Activated B cell treated with CpG ODN at 0.5 μM for 24 hours (primary cell): Measurements from ENCODE around the gene CORO7. TPM values are rescaled to one million over a fixed set of nuclear protein-coding genes. Genes with fewer than 3 reads are reported as not detected.
A peak's percentile ranks its signal among the peaks of the same experiment; 100 is the strongest.

ENCODE experiments used
- ATAC-seq: fragments of 200-7000 bp; cut with Tn5 transposase; one replicate; pipeline ENCODE4 v1.10.0; 2021; ENCODE audit warnings: low read depth, mild to moderate bottlenecking, moderate library complexity
- CTCF ChIA-PET: fragments of 350-600 bp; sonication (Branson Sonifier 250); formaldehyde crosslinking; loops from one replicate; lab custom pipeline; 2021; ENCODE audit warnings: antibody characterized with exemption; lab: Charles Lee
- POLR2A ChIA-PET: fragments of 350-600 bp; sonication (Branson Sonifier 250); formaldehyde crosslinking; loops from one replicate; lab custom pipeline; 2021; ENCODE audit warnings: antibody characterized with exemption; lab: Charles Lee
- DNase-seq: peaks from one replicate; pipeline ENCODE4 v3.0.0; 2022
- H3K27ac Mint-ChIP-seq: one replicate; pipeline ENCODE4 v1.8.0; 2020; ENCODE audit warnings: mixed read lengths
- H3K27me3 Mint-ChIP-seq: one replicate; pipeline ENCODE4 v1.8.0; 2021; ENCODE audit warnings: mixed read lengths
- H3K36me3 Mint-ChIP-seq: one replicate; pipeline ENCODE4 v1.8.0; 2021; ENCODE audit warnings: low read depth, mixed read lengths
- H3K4me1 Mint-ChIP-seq: one replicate; pipeline ENCODE4 v1.8.0; 2021; ENCODE audit warnings: mixed read lengths
- H3K4me3 Mint-ChIP-seq: one replicate; pipeline ENCODE4 v1.8.0; 2020; ENCODE audit warnings: mild to moderate bottlenecking, mixed read lengths
- H3K9me3 Mint-ChIP-seq: one replicate; pipeline ENCODE4 v1.8.0; 2020; ENCODE audit warnings: mixed read lengths
- intact Hi-C: fragments of 100-400 bp; cut with micrococcal nuclease; formaldehyde crosslinking; loops from one replicate; pipeline ENCODE4 v1.15.1; 2024
- total RNA-seq: library from RNA; stranded (reverse); gene quantifications from 2 replicates; pipeline ENCODE4 v1.2.3, GENCODE V29; 2022
- TF ChIP-seq, protein P1 (sequence below): fragments of 200-600 bp; IDR thresholded peaks from one replicate; pipeline ENCODE4 v1.8.0; 2022; ENCODE audit warnings: antibody characterized with exemption, mild to moderate bottlenecking

Gene CORO7
- total RNA-seq, 1 donor from 2014 or later = 86.6 TPM

DNA sequence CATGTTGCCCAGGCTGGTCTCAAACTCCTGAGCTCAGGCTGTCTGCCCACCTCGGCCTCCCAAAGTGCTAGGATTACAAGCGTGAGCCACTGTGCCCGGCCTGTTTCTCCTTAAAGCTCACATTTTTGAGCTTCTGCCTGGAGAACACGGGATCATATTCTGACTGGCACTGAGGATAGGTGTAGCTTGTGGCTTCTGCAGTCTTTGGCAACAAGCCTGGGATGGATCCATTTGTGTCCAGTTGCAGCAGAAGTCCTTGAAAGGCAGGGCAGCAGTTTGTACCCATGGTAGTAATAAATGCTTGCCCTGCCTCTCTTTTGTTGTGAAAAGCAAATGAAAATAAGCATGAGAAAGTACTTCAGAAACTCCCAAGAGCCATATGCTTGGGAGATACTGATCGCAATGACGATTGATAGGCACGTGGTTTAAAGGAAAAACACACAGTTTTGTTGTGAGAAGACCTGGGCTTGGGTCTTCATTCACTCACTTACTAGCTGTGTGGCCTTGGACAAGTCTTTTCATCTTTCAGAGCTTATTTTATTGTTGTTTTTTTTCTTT is 3.1 kb upstream of the CORO7 start:
- H3K36me3 Mint-ChIP-seq = peaks cover 8% of the 10 kb centered on the region
- peaks cover 19% of the 10 kb centered on the region for H3K4me1 Mint-ChIP-seq
- DNase-seq (no peak), ATAC-seq (no peak)
- H3K27ac Mint-ChIP-seq = no peak overlapping the region
- POLR2A ChIA-PET = no interaction called here
- H3K27me3 Mint-ChIP-seq = no peaks in the 10 kb centered on the region
- no peaks in the 10 kb centered on the region for H3K9me3 Mint-ChIP-seq
- CTCF ChIA-PET = interaction anchor here (0.9 to 1.9 kb wide), 2 partner anchors 17 to 165 kb away, joined by 3 to 9 read pairs; no protein-coding TSS in a partner anchor
- no peak overlapping the region for H3K4me3 Mint-ChIP-seq
- TF ChIP-seq, protein P1, sequence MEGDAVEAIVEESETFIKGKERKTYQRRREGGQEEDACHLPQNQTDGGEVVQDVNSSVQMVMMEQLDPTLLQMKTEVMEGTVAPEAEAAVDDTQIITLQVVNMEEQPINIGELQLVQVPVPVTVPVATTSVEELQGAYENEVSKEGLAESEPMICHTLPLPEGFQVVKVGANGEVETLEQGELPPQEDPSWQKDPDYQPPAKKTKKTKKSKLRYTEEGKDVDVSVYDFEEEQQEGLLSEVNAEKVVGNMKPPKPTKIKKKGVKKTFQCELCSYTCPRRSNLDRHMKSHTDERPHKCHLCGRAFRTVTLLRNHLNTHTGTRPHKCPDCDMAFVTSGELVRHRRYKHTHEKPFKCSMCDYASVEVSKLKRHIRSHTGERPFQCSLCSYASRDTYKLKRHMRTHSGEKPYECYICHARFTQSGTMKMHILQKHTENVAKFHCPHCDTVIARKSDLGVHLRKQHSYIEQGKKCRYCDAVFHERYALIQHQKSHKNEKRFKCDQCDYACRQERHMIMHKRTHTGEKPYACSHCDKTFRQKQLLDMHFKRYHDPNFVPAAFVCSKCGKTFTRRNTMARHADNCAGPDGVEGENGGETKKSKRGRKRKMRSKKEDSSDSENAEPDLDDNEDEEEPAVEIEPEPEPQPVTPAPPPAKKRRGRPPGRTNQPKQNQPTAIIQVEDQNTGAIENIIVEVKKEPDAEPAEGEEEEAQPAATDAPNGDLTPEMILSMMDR = no peak
- intact Hi-C loops = loop anchor here (5.0 kb wide), 3 partner anchors 67 to 538 kb away; partner anchors contain the start of genes NUDT16L1, PAM16 and SEC14L5

DNA sequence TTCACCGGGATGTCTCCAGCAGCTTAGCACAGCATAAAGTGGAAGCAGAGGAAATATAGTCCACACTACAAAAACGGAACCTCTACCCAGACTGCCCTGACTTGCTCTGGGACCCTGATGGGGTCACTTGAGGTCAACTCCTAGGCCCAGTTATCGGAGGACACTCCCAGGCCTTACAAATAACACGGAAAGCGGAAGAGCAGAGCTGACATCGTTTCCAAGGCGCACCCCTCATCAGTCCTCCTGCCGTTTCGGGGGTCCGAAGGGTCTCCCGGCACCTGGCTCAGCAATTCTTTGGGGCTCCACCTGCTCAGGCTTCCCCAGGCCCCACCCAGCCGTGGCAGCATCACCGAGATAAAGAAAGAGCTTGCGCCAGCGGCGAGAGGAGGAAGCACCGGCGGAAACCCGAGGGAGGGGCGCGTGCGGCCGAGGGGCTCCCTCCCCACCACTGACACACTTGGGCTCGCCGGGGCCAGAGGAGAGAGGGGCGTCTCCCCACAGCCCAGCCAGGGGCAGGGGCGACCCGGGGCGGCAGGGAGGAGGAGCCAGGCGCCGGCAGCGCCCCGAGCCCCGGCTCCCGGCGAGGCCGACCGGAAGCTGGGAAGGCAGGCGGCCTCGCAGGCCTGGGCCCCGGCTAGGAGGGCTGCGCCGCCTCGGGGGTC is 727 bp downstream of the CORO7 start:
- POLR2A ChIA-PET = interaction anchor here (0.6 to 2.1 kb wide), 11 partner anchors 10 to 1895 kb away, joined by 3 to 10 read pairs (median 4); partner anchors contain the start of genes CDIP1, DNAJA3, HMOX2 and NMRAL1
- Mint-ChIP-seq H3K27me3 (no peaks in the 10 kb centered on the region), H3K36me3 (peaks cover 29% of the 10 kb centered on the region), H3K9me3 (no peaks in the 10 kb centered on the region), H3K4me1 (peaks cover 36% of the 10 kb centered on the region), H3K4me3 (peak overlapping the region; percentile 91), H3K27ac (peak overlapping the region; percentile 95)
- intact Hi-C loops = loop anchor here (1.0 to 5.0 kb wide), 5 partner anchors 10 to 542 kb away; partner anchors contain the start of genes DNAJA3, HMOX2, NUDT16L1 and PAM16
- CTCF ChIA-PET = interaction anchor here (1.0 to 1.7 kb wide), 3 partner anchors 13 to 209 kb away, joined by 3 to 8 read pairs (median 4); partner anchors contain the start of gene MGRN1
- TF ChIP-seq, protein P1 = no peak
- DNase-seq = peak; percentile 60
- ATAC-seq = peak; percentile 19

DNA sequence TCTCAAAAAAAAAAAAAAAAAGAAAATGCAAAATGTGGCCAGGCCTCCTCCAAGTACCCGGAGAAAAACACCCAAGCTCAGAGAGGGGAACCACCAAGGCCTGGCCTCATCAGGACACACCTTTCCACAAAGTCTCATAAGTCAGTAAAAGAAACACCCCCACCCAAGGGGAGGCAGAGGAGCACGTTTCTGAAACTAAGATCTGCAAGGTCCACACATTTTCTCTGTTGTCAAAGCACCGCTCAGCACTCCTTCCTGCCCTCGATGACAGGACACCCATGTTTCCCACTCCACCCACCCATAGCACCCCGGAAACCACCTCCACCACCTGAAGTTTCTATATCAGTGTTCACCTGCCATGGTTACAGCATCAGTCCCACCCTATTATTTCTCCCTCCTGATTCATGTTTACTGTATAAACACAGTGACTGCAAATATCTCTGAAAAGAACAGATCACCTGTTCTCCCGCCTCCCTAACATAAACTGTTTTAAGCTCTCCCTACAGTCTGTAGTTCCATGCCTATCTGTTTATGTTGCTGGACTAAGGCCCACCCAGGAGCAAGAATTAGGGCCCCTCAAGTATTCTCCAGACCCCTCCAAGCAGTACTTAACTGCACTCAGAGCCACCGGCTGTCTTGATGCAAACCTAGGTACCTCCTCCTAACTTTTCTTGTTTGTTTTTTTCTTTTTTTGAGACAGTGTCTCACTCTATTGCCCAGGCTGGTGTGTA is 2.0 kb downstream of the CORO7 start:
- H3K9me3 Mint-ChIP-seq = no peaks in the 10 kb centered on the region
- ATAC-seq = peak; percentile 23
- H3K27ac Mint-ChIP-seq = peak overlapping the region; percentile 95
- peaks cover 39% of the 10 kb centered on the region for H3K36me3 Mint-ChIP-seq
- TF ChIP-seq, protein P1 = no peak
- H3K4me1 Mint-ChIP-seq = peaks cover 36% of the 10 kb centered on the region
- no peaks in the 10 kb centered on the region for H3K27me3 Mint-ChIP-seq
- ChIA-PET POLR2A (interaction anchor here (1.5 to 1.7 kb wide), 2 partner anchors 63 to 107 kb away, joined by 4 to 6 read pairs; partner anchors contain the start of gene PAM16), CTCF (interaction anchor here (1.1 to 1.7 kb wide), 2 partner anchors 11 to 12 kb away, joined by 4 to 8 read pairs; no protein-coding TSS in a partner anchor)
- intact Hi-C loops = loop anchor here (1.0 to 5.0 kb wide), 2 partner anchors 107 to 433 kb away; partner anchors contain the start of genes GLYR1 and UBN1
- DNase-seq = peak; percentile 29
- peak overlapping the region; percentile 91 for H3K4me3 Mint-ChIP-seq

DNA sequence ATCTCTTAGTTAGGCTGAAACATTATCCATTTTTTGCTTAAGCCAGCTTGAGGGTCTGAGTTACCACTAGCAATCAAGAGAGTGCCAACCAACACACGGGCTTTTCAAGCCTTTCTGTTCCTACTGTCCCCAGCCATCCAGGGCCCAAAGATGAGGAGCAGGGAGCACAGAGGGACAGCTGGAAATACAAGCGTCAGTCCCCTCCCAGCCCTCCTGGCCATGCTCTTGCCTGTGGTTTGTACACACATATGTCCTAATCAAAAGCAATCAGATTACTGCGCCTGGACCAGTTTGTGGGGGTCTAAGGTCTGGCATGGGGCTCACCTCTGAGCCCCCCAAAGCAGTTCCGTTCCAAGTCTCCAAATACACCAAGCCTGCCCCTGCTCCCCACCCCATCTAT is 3.5 kb downstream of the CORO7 start:
- POLR2A ChIA-PET = interaction anchor here (0.6 kb wide), 2 partner anchors 10 to 1944 kb away, joined by 4 to 5 read pairs; no protein-coding TSS in a partner anchor

More for the DNA sequence above, 3.5 kb downstream of the CORO7 start:
- Mint-ChIP-seq H3K4me1 (peaks cover 36% of the 10 kb centered on the region), H3K27me3 (no peaks in the 10 kb centered on the region), H3K4me3 (no peak overlapping the region), H3K9me3 (no peaks in the 10 kb centered on the region), H3K27ac (no peak overlapping the region), H3K36me3 (peaks cover 50% of the 10 kb centered on the region)
- intact Hi-C loops = loop anchor here (5.0 kb wide), 1 partner anchor 434 kb away; the partner anchor contains the start of genes GLYR1 and UBN1
- TF ChIP-seq, protein P1 = no peak
- DNase-seq = no peak
- no peak for ATAC-seq
- CTCF ChIA-PET = interaction anchor here (4.0 kb wide), 1 partner anchor 10 kb away, joined by 17 read pairs; no protein-coding TSS in a partner anchor
